Keratinocyte (primary cell): Measurements from ENCODE around the gene PTGDS. TPM values are rescaled to one million over a fixed set of nuclear protein-coding genes. Genes with fewer than 3 reads are reported as not detected.

Source experiments
- DNase-seq: peaks from one replicate; pipeline ENCODE4 v3.0.0-alpha.2; 2011; ENCODE audit warnings: low read depth, missing footprints, low spot score
- FAIRE-seq: peaks from 2 replicates; lab custom pipeline; 2011; peaks lifted over from hg19 to GRCh38; lab: Jason Lieb, UNC
- H2AFZ ChIP-seq: 2 replicates; pipeline ENCODE4 v1.6.0; 2012; ENCODE audit warnings: low read length, control low read depth, inconsistent platforms; ENCODE audit not compliant: control insufficient read depth
- H3K27ac ChIP-seq: 2 replicates; pipeline ENCODE4 v1.5.1; 2011; ENCODE audit warnings: low read length; ENCODE audit not compliant: control insufficient read depth, insufficient read depth
- H3K27me3 ChIP-seq: 3 replicates; pipeline ENCODE4 v1.6.0; 2011; ENCODE audit warnings: low read length; ENCODE audit not compliant: control insufficient read depth, insufficient read depth; ENCODE audit errors: extremely low read depth
- H3K36me3 ChIP-seq, 2 experiments: 2 replicates in 1 of 2; 3 replicates in 1 of 2; pipeline ENCODE4 v1.5.1; 2011; ENCODE audit warnings: low read length in 2 of 2, mild to moderate bottlenecking in 1 of 2; ENCODE audit not compliant: control insufficient read depth in 2 of 2, insufficient read depth in 2 of 2; ENCODE audit errors: extremely low read depth in 1 of 2
- H3K4me1 ChIP-seq: 3 replicates; pipeline ENCODE4 v1.5.1; 2011; ENCODE audit warnings: low read length; ENCODE audit not compliant: control insufficient read depth, insufficient read depth; ENCODE audit errors: extremely low read depth
- H3K4me2 ChIP-seq: 3 replicates; pipeline ENCODE4 v1.6.0; 2011; ENCODE audit warnings: low read depth, low read length; ENCODE audit not compliant: control insufficient read depth, insufficient read depth; ENCODE audit errors: extremely low read depth
- H3K4me3 ChIP-seq, 3 experiments: fragments of 200-600 bp in 1 of 3; sonication (generic) in 1 of 3; 2 replicates in 2 of 3; 3 replicates in 1 of 3; pipeline ENCODE4 v1.5.1; 2011 to 2016; ENCODE audit warnings: low read length in 3 of 3, mild to moderate bottlenecking in 3 of 3, control low read depth in 2 of 3, inconsistent platforms in 1 of 3, low read depth in 1 of 3, mixed read lengths in 1 of 3, mixed run types in 1 of 3, moderate library complexity in 1 of 3; ENCODE audit not compliant: control insufficient read depth in 2 of 3, insufficient read depth in 2 of 3; ENCODE audit errors: extremely low read depth in 1 of 3
- H3K79me2 ChIP-seq: 2 replicates; pipeline ENCODE4 v1.6.0; 2012; ENCODE audit warnings: low read length; ENCODE audit not compliant: control insufficient read depth, insufficient read depth
- H3K9ac ChIP-seq: 3 replicates; pipeline ENCODE4 v1.6.0; 2011; ENCODE audit warnings: low read length; ENCODE audit not compliant: control insufficient read depth, insufficient read depth; ENCODE audit errors: extremely low read depth
- H3K9me1 ChIP-seq: 3 replicates; pipeline ENCODE4 v1.6.0; 2011; ENCODE audit warnings: low read length; ENCODE audit not compliant: control insufficient read depth, insufficient read depth; ENCODE audit errors: extremely low read depth
- H3K9me3 ChIP-seq: 2 replicates; pipeline ENCODE4 v1.5.1; 2012; ENCODE audit warnings: low read depth, low read length; ENCODE audit not compliant: control insufficient read depth
- H4K20me1 ChIP-seq: 3 replicates; pipeline ENCODE4 v1.6.0; 2011; ENCODE audit warnings: low read length; ENCODE audit not compliant: control insufficient read depth, insufficient read depth; ENCODE audit errors: extremely low read depth
- EZH2 ChIP-seq: IDR thresholded peaks from one replicate; pipeline ENCODE4 v1.6.1; 2012; ENCODE audit warnings: inconsistent platforms, mild to moderate bottlenecking, low read length, moderate library complexity
- dilution Hi-C: fragments of 300-500 bp; cut with MboI; formaldehyde crosslinking; loops from one replicate; pipeline ENCODE4 v1.7.0; 2020; ENCODE audit warnings: low sequenced_read_pairs; ENCODE audit not compliant: extremely low pct_ligation_motif_present
- polyA plus RNA-seq, 5 experiments: library from polyadenylated mRNA; depleted of rRNA in 3 of 5; stranded (reverse) in 3 of 5; stranded (forward) in 1 of 5; unstranded in 1 of 5; fragments of >200 nt; gene quantifications; 1 replicate in 1 of 5; 2 replicates in 3 of 5; 3 replicates in 1 of 5; pipeline versions ENCODE4 v1.2.1 to v1.2.3, GENCODE V29; 2011 to 2012; ENCODE audit warnings: missing spikeins in 2 of 5, low read depth in 1 of 5, low replicate concordance in 1 of 5
- TF ChIP-seq, protein P1 (sequence below), 3 experiments: IDR thresholded peaks in 1 of 3; conservative IDR thresholded peaks in 1 of 3; optimal IDR thresholded peaks in 1 of 3; 2 replicates in 2 of 3; 3 replicates in 1 of 3; pipeline versions ENCODE3 to v1.5.1; 2011; ENCODE audit warnings: low read length in 3 of 3, mild to moderate bottlenecking in 3 of 3, moderate library complexity in 2 of 3, control low read depth in 1 of 3, inconsistent platforms in 1 of 3; ENCODE audit not compliant: insufficient read depth in 2 of 3; ENCODE audit errors: extremely low read depth in 1 of 3

Gene PTGDS
- polyA plus RNA-seq, 1 donor (not counting 4 experiments of a cell fraction or from before 2014, with no cell fraction given) = not detected

DNA sequence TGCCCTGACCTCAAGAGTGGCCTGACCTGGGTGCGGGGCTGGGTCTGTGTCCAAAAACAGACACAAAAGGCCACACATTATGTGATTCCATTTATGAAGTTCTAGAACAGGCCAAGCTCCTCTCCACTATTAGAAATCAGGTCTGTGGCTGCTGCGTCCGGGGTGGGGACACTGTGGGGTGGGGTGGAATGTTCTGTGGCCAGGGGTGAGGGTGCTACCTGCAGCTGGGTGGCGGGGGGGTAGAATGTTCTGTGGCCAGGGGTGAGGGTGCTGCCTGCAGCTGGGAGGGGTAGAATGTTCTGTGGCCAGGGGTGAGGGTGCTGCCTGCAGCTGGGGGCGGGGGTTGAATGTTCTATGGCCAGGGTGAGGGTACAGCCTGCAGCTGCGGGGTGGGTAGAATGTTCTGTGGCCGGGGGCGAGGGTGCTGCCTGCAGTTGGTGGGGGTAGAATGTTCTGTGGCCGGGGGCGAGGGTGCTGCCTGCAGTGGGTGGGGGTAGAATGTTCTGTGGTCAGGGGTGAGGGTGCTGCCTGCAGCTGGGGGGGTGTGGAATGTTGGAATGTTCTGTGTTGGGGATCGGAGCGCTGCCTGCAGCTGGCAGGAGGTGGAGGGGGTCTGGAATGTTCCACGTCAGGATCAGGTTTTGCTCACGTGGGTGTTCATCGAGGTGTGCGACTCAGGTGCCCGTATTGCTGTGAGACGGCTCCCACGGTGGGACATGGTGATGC, 16.9 kb upstream of the PTGDS start:
- FAIRE-seq = no peak
- dilution Hi-C loops = no loop called here

GRCh38 chr9:136960938-136961275, 16.4 kb upstream of the PTGDS start:
- Histone ChIP-seq H3K27me3 (peaks cover 5% of the 10 kb centered on the region), H3K36me3 (no peaks in the 10 kb centered on the region), H3K9me1 (no peaks in the 10 kb centered on the region), H3K4me3 (no peak overlapping the region), H3K9ac (no peak overlapping the region), H3K4me1 (peaks cover 8% of the 10 kb centered on the region), H3K4me2 (no peak overlapping the region), H3K9me3 (no peaks in the 10 kb centered on the region), H4K20me1 (no peaks in the 10 kb centered on the region), H2AFZ (no peak overlapping the region), H3K79me2 (no peaks in the 10 kb centered on the region), H3K27ac (no peak overlapping the region)
- no peak for DNase-seq
- FAIRE-seq = no peak
- no peak for TF ChIP-seq EZH2
- TF ChIP-seq, protein P1, sequence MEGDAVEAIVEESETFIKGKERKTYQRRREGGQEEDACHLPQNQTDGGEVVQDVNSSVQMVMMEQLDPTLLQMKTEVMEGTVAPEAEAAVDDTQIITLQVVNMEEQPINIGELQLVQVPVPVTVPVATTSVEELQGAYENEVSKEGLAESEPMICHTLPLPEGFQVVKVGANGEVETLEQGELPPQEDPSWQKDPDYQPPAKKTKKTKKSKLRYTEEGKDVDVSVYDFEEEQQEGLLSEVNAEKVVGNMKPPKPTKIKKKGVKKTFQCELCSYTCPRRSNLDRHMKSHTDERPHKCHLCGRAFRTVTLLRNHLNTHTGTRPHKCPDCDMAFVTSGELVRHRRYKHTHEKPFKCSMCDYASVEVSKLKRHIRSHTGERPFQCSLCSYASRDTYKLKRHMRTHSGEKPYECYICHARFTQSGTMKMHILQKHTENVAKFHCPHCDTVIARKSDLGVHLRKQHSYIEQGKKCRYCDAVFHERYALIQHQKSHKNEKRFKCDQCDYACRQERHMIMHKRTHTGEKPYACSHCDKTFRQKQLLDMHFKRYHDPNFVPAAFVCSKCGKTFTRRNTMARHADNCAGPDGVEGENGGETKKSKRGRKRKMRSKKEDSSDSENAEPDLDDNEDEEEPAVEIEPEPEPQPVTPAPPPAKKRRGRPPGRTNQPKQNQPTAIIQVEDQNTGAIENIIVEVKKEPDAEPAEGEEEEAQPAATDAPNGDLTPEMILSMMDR (optimal IDR thresholded peaks at IDR 0.05 in 1 of 3, IDR thresholded peaks at IDR 0.05 in 1 of 3, conservative IDR thresholded peaks at IDR 0.05 in 1 of 3; ENCODE audit: extremely low read depth in 1 of 3, insufficient read depth in 2 of 3, low read length in 3 of 3) = no peak
- dilution Hi-C loops = no loop called here

More for the DNA sequence above, 16.9 kb upstream of the PTGDS start:
- Histone ChIP-seq H3K27me3 (peaks cover 5% of the 10 kb centered on the region), H3K9me1 (no peaks in the 10 kb centered on the region), H4K20me1 (no peaks in the 10 kb centered on the region), H3K9ac (no peak overlapping the region), H3K4me2 (no peak overlapping the region), H2AFZ (no peak overlapping the region), H3K4me1 (peaks cover 8% of the 10 kb centered on the region), H3K4me3 (no peak overlapping the region), H3K27ac (no peak overlapping the region), H3K9me3 (no peaks in the 10 kb centered on the region), H3K79me2 (no peaks in the 10 kb centered on the region), H3K36me3 (no peaks in the 10 kb centered on the region)
- TF ChIP-seq, protein P1 (optimal IDR thresholded peaks at IDR 0.05 in 1 of 3, IDR thresholded peaks at IDR 0.05 in 1 of 3, conservative IDR thresholded peaks at IDR 0.05 in 1 of 3; ENCODE audit: extremely low read depth in 1 of 3, insufficient read depth in 2 of 3, low read length in 3 of 3) = no peak
- TF ChIP-seq EZH2 = no peak
- DNase-seq = no peak
